Ectodermal cell (in vitro differentiated cells): ENCODE data around the gene TMEM252.

Experiments used
- H3K27ac ChIP-seq: 2 replicates; pipeline ENCODE4 v1.7.0; 2013; ENCODE audit warnings: mild to moderate bottlenecking, low read depth, low read length; ENCODE audit not compliant: insufficient read depth, poor library complexity, severe bottlenecking
- H3K27me3 ChIP-seq: 2 replicates; pipeline ENCODE4 v1.7.0; 2013; ENCODE audit warnings: mild to moderate bottlenecking, low read length; ENCODE audit not compliant: insufficient read depth, control insufficient read depth, poor library complexity, severe bottlenecking
- H3K36me3 ChIP-seq: one replicate; pipeline ENCODE4 v1.7.0; 2013; ENCODE audit warnings: low read length; ENCODE audit not compliant: control insufficient read depth, insufficient read depth
- H3K4me1 ChIP-seq: one replicate; pipeline ENCODE4 v1.7.0; 2013; ENCODE audit warnings: low read length; ENCODE audit not compliant: control insufficient read depth, insufficient read depth
- H3K4me3 ChIP-seq: 2 replicates; pipeline ENCODE4 v1.7.0; 2013; ENCODE audit warnings: low read depth, low read length, control low read depth; ENCODE audit not compliant: insufficient read depth
- H3K9me3 ChIP-seq: 2 replicates; pipeline ENCODE4 v1.7.0; 2013; ENCODE audit warnings: mild to moderate bottlenecking, low read length, moderate library complexity; ENCODE audit not compliant: control insufficient read depth
- WGBS, 2 experiments: methylation state at CpG; one replicate each; pipeline ENCODE4 v1.1.7; 2013; ENCODE audit warnings: missing lambda C conversion rate in 2 of 2; 5-methylcytosine and 5-hydroxymethylcytosine counted together

The TMEM252 gene

DNA sequence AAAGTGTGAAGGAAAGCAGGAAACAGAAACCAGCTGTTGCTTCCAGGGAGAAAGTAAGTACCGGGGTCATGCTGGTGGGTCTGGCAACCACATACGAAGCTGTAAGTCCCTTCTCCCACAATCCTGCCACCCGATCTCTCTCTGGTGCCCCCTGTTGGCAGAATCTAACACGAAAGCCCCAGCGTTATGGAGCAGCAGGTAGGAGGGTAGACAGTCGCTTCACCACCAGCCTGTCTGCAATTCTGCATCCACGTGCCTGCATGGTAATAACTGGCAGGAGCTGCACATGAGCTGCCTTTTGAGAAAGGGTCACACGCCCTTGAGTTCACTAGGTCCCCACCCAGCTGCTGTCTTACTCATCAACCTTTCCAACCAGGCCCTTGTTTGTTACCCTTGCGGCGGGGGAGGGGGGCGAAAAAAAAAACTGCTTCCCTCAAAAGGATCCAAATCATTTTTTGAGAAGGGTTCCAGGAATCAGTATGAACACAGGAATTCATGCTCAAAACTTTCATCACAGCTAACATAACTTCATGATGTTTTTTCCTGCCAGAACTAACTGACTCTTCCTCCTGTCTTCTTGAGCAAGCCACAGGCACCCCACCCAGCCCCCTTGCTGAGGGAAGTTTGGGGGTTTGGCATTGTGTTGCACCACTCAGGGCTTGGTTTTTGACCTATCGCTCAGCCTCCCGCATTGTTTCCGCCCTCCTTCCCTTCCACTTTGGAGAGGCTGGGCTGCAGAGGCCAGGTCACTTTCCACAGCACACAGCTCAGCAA, 19.6 kb upstream of the TMEM252 start:
- Histone ChIP-seq H3K27me3 (peaks cover 10% of the 10 kb centered on the region), H3K4me3 (no peak overlapping the region), H3K9me3 (no peaks in the 10 kb centered on the region), H3K36me3 (no peaks in the 10 kb centered on the region), H3K27ac (no peak overlapping the region), H3K4me1 (peaks cover 14% of the 10 kb centered on the region)
- 51 to 55% methylated on average over 14 of the region's 14 CpGs for WGBS, 2 experiments

DNA sequence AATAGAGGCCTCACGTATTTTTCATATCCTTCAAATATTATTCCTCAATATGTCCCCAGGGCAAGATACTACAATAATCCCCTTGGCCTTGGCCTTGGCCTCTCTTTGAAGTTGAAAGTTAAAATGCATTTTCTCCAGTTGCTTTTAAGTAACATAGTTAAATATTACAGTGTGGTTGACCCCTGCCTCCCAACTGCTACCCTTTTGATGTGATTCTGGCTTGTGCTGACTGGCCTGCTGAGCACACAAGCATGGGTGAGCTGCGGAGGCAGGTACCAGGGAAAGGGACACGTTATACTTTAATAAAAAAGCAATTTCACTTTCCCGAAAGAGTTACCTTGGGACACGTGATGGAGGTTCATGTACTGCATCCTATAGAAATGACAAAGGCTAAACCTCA, 17.9 kb upstream of the TMEM252 start:
- whole genome bisulfite sequencing, 2 experiments = 92 to 93% methylated on average over 5 of the region's 5 CpGs
- Histone ChIP-seq H3K4me1 (peaks cover 24% of the 10 kb centered on the region), H3K27ac (no peak overlapping the region), H3K27me3 (peaks cover 10% of the 10 kb centered on the region), H3K4me3 (no peak overlapping the region), H3K9me3 (no peaks in the 10 kb centered on the region), H3K36me3 (no peaks in the 10 kb centered on the region)

DNA sequence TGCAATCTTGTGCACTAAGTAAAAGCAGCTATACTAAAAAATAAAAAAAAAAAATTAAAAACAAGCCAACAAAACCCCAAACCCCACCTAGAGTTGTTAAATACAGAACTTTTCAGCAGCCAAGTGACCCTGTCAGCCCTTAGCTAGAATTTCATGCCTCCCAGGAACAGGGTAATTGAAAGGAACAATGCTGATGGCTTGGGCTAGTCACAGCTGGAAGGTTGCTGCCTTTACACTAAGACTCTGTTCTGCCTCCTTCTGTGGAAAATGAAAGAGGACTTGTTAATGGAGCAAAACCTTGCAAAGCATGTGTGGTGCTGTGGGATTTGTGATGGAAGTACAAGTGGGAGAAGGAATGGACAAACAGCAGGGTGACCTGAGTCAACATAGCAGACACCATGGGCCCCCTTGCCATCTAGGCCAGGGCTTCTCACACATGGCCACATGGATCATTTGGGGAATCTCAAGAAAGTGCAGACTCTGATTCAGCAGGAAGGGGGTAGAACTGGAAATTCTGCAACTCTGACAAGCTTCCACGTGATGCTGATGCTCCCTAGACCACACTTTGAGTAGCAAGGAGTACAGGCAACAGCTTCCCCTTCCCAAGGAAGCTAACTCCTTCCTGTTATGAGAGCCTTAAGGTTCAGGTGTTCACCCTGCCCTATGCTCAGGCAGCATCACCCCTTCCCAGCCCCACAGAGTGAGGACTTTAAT, 14.9 kb upstream of the TMEM252 start:
- Histone ChIP-seq H3K9me3 (no peaks in the 10 kb centered on the region), H3K27ac (no peak overlapping the region), H3K4me1 (peaks cover 20% of the 10 kb centered on the region), H3K36me3 (no peaks in the 10 kb centered on the region), H3K4me3 (no peak overlapping the region), H3K27me3 (peaks cover 10% of the 10 kb centered on the region)
- 40 to 44% methylated on average over 1 of the region's 1 CpG for WGBS, 2 experiments

DNA sequence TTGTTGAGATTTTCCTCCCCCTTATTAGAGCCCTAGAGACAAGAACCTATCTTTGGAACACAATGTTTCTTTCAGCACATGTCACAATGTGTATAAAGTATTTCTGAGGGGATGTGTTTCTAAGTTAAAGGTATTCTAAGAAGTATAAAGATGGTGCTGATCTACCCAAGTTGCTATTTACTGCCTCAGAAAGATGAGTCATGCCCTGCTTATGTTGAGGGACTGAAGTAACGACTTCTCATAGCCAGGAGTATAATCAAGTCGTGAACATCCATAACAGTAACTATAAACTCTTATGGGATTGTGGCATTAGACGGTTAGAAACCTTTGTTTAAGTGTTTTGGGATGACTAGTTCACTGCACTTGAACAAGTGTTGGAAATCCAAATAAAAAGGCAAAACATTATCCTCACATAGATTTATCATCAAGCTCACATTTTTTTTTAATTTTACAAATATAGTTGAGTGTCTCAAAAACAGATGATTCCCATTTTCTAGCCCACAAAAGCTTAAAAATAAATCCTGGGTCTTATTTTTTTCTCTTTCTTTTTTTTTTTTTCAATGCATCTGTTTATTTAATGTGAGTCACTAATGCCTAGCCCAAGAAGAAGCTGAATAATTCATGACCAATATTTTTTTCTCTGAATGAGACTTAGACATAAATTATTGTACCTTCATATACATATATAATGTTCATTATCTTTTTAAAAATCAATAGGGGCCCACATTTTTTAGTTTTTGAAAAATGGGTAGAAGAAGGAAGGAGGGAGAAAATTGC, 12.2 kb upstream of the TMEM252 start:
- Histone ChIP-seq H3K27me3 (peaks cover 7% of the 10 kb centered on the region), H3K4me1 (peaks cover 19% of the 10 kb centered on the region), H3K27ac (no peak overlapping the region), H3K9me3 (no peaks in the 10 kb centered on the region), H3K4me3 (no peak overlapping the region), H3K36me3 (no peaks in the 10 kb centered on the region)
- 60 to 77% methylated on average over 1 to 3 of the region's 3 CpGs for WGBS, 2 experiments

DNA sequence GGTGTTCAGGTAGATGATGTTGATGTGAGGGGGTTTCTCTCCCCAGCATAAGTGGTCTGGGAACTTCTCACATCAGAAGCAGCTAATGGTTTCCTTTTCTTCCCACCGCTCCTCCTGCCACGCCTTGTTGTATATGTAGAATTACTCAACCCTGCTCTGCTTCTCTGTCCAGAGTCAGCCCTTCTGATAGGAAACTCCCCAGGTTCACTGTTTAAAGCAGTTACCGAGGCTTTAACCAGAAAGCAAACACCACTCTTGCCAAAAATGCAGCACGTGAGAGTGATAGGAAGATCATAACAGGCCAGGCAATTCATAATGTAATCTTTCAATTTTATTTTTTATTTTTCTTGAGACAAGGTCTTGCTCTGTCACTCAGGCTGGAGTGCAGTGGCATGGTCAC, 10.5 kb upstream of the TMEM252 start:
- no peaks in the 10 kb centered on the region for H3K27me3 ChIP-seq
- H3K4me3 ChIP-seq = no peak overlapping the region
- peaks cover 17% of the 10 kb centered on the region for H3K4me1 ChIP-seq
- H3K9me3 ChIP-seq = no peaks in the 10 kb centered on the region
- no peaks in the 10 kb centered on the region for H3K36me3 ChIP-seq
- no peak overlapping the region for H3K27ac ChIP-seq
- WGBS, 2 experiments = 73 to 88% methylated on average over 4 of the region's 4 CpGs

DNA sequence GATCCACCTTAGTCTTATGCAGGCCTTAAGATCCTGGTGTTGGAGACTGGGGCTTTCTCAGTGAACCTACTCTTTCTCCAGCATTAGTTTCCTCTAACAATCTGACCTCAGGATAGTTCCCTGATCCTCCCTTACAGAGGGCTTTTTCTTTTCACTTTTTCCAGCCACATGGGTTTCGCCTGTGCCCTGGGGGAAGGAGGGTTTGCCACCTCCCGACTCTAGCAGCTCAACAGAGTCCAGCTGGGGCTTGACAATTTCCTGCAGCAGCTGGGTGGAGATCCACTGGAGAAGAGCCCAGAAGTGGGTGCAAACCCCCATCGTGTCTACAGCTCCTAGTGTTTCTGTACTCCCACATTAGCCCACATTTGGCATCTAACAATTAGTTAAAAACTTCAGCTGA, 7.6 kb upstream of the TMEM252 start:
- Histone ChIP-seq H3K27ac (no peak overlapping the region), H3K27me3 (peaks cover 15% of the 10 kb centered on the region), H3K36me3 (no peaks in the 10 kb centered on the region), H3K9me3 (no peaks in the 10 kb centered on the region), H3K4me3 (no peak overlapping the region), H3K4me1 (no peaks in the 10 kb centered on the region)
- WGBS, 2 experiments = 62 to 66% methylated on average over 3 of the region's 3 CpGs

DNA sequence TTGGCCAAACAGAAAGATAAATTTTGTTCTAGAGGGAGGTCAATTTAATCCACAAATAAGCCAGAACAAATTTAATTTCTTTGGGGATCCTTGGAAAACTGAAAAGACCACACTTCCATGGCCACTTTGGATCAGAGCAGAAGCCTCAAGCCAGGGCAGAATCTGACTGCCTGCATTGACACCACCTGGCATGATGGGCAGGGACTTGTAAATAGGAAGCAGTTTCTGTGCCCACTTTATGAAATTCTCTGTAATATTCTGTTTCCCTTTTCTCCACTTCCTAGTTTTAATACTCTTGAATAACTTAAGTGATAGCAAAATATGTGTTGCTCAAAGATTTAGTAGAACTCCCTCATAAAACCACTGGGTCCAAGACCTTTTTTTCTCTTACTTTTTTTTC, 6.7 kb upstream of the TMEM252 start:
- Histone ChIP-seq H3K27me3 (peaks cover 21% of the 10 kb centered on the region), H3K9me3 (no peaks in the 10 kb centered on the region), H3K4me3 (no peak overlapping the region), H3K36me3 (no peaks in the 10 kb centered on the region), H3K27ac (no peak overlapping the region), H3K4me1 (no peaks in the 10 kb centered on the region)

DNA sequence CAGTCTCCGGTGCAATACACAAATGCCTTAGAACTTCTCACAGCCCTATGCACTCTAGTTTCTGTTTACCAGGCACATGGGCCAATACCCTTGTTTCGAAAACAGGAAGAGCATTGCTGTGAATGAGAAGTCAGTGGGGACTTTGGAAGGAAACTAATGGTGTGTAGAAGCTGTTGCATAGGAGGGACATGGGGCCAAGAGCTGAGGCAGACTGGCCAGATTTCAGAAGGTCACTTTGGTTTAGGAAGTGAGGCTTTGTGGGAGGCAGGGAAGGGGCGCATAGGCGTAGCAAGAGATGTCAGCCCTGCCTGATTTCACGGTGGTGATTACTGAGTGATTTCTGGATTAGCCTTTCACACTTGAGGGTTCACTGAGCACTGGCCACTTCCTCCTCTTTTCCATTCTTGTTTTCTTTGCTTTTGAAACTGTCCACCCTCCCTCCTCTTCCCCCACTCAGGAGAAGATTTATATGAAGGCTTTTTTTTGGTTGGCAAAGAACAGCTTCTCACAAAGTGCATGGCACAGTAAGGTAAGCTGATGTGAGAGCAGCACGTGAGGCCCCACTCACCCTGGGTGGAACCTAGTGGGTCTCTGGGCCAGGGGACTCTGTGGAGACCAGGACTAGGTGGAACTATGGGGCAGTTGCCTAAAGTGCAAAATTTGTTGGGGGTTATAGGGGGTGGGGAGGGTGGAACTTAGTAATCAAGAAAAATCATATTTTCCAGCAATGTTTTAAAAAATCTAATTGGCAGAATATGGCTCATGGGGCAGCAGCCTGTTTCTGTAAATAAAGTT, 6.1 kb upstream of the TMEM252 start:
- 84 to 86% methylated on average over 6 of the region's 6 CpGs for WGBS, 2 experiments
- no peaks in the 10 kb centered on the region for H3K36me3 ChIP-seq
- H3K4me3 ChIP-seq = no peak overlapping the region
- H3K4me1 ChIP-seq = no peaks in the 10 kb centered on the region
- H3K27me3 ChIP-seq = peaks cover 26% of the 10 kb centered on the region
- no peaks in the 10 kb centered on the region for H3K9me3 ChIP-seq
- H3K27ac ChIP-seq = no peak overlapping the region

DNA sequence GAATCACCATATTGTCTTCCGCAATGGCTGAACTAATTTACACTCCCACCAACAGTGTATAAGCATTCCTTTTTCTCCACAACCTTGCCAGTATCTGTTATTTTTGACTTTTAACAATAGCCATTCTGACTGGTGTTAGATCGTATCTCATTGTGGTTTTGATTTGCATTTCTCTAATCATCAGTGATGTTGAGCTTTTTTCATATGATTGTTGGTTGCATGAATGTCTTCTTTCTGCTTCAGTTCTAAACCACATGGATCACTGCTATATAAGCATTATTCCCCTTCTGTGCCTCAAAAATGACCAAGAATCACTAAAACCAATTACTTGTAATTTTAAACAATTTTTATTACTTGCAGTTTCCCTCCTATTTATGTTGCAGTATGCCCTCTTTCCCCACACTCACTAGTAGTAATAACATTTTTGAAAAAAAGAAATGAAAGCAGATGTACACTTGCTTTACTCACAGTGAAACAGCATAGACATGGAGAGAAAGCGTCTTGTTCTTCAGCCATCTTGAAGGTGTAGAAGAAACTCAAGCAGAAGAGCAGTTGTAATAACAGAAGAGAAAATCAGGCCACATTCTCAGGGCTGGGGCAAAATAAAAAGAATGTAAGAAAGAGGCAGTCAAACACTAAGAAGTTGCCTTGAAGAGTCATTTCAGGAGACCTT, 4.5 kb upstream of the TMEM252 start:
- Histone ChIP-seq H3K9me3 (no peaks in the 10 kb centered on the region), H3K27ac (no peak overlapping the region), H3K4me3 (no peak overlapping the region), H3K27me3 (peaks cover 33% of the 10 kb centered on the region), H3K36me3 (no peaks in the 10 kb centered on the region), H3K4me1 (no peaks in the 10 kb centered on the region)
- WGBS, 2 experiments = 90 to 91% methylated on average over 3 of the region's 3 CpGs
